ENCODE results near the gene NDOR1.
A peak's percentile ranks its signal among the peaks of the same experiment; 100 is the strongest.

Gene NDOR1

DNA sequence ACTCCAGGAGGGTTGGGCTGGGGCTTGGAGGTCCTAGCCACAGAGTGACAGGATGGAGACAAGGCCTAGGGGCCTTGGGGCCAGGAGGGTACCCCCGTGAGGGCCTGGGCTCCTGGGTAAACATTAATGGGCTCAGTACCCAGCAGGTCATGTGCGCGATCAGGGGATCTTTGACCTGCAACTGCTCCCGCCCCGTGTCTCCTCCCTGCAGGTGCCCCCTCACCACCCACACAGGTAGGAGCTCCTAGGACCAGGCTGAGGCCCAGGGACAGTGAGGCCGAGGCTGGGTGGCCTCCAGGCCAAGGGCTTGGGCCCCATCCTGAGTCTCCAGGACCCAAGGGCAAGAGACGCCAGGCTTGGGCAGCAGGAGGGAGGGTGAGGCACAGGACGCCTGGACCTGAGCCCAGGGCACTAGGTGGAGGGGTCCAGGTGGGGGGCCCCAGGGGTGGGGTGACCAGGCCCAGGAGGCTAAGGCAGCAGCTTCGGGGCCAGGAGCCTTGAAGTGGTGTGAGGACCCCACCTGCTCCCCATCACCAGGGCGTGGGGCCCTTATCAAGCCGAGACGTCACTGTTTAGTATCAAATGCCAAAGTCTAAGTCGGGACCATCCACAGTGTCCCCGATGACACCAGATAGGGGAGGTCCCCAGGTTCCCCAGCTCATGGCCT, 25.3 kb downstream of the NDOR1 start, which contains the start of gene SLC34A3:
SLC34A3 (plus strand) TSS at position 197 of the 667 bp plus-strand sequence. CDS start 802 bp downstream, outside the sequence.
- no peak within 1 kb of the TSS for H4K91ac ChIP-seq (ENCODE audit: low read depth, low read length, poor library complexity)
- H2AFZ ChIP-seq (ENCODE audit: low read length): peak within 1 kb of the TSS; percentile 32
- H3K4me2 ChIP-seq (ENCODE audit: insufficient read depth, low read length, poor library complexity, severe bottlenecking): peak within 1 kb of the TSS; percentile 18
- H3K4me3 ChIP-seq (ENCODE audit: low read length in 2 of 2): no peak within 1 kb of the TSS
- WGBS, 2 donors (ENCODE audit: extremely low coverage in 2 of 2, insufficient read length in 2 of 2, insufficient replicate concordance in 1 of 2): no CpG with 5 or more reads among the region's 14 CpGs
- no peak within 1 kb of the TSS for H3K23ac ChIP-seq (ENCODE audit: low read depth, low read length, poor library complexity)
- peak within 1 kb of the TSS; percentile 93 for H2AK5ac ChIP-seq (ENCODE audit: low read depth, low read length)
- no peaks in the 10 kb centered on the region for H3K36me3 ChIP-seq (replicated peaks in 1 of 2; ENCODE audit: control insufficient read depth in 2 of 2, insufficient read depth in 2 of 2, low read length in 2 of 2)
- peaks cover under 1% of the 10 kb centered on the region for H3K79me1 ChIP-seq (ENCODE audit: low read depth, low read length)
- no peak within 1 kb of the TSS for H3K14ac ChIP-seq (ENCODE audit: low read length)
- no peak within 1 kb of the TSS for H2BK12ac ChIP-seq (ENCODE audit: low read length)
- H3K27me3 ChIP-seq (ENCODE audit: control insufficient read depth in 3 of 3, insufficient read depth in 3 of 3, low read depth in 1 of 3, low read length in 3 of 3): peaks cover 0 to 7% (median 0%) of the 10 kb centered on the region in 3 experiments
- H3K27ac ChIP-seq (replicated peaks; ENCODE audit: low read length): no peak within 1 kb of the TSS
- no peak within 1 kb of the TSS for H2BK15ac ChIP-seq (ENCODE audit: low read length)
- no peaks in the 10 kb centered on the region for H3K9me3 ChIP-seq (replicated peaks in 1 of 2; ENCODE audit: control insufficient read depth in 2 of 2, insufficient read depth in 1 of 2, low read depth in 1 of 2, low read length in 2 of 2)
- peak within 1 kb of the TSS; percentile 64 for H3K18ac ChIP-seq (ENCODE audit: low read length)
- H2BK120ac ChIP-seq (ENCODE audit: low read depth, low read length): no peak within 1 kb of the TSS
- peak within 1 kb of the TSS; percentile 87 for H2BK5ac ChIP-seq (ENCODE audit: low read length)
- H3K4ac ChIP-seq (ENCODE audit: low read length): no peak within 1 kb of the TSS
- no peak for DNase-seq (ENCODE audit: low spot score)
- peak within 1 kb of the TSS; percentile 44 for H3K9ac ChIP-seq (ENCODE audit: low read depth, low read length, poor library complexity)
- H3K4me1 ChIP-seq (ENCODE audit: control insufficient read depth in 2 of 2, insufficient read depth in 1 of 2, low read depth in 1 of 2, low read length in 2 of 2): peaks cover 0 to 8% of the 10 kb centered on the region in 2 donors
- no peak within 1 kb of the TSS for H4K8ac ChIP-seq (ENCODE audit: low read depth, low read length)

DNA sequence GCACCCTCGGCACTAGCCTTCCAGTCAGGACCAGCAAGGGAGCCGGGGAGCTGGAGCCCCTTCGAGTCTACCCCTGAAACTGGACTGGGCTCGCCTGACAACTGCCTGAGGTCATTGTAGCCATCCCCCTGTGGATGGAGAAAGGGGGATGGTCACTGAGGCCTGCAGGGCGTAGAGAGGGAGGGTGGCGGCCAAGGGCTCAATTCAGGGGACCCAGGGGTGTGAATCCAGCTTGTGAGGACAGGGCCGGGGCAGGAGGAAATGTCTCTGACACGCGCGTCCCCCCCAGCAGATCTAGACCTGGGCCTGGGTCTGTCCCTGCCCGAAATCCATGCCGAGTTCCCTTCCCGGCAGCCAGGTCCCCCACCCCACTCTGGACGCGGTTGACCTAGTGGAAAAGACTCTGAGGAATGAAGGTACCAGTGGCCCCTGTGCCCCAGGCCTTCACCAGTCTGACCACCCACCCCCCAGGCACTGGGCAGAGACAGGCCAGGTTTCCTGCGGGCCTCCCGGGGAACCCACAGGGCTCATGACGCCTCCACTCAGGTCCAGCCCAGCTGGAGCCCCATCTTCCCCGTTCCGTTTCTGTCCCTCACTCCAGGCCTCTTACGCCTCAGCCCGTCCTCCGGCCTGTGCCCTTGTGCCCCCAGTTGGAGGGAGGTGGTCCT, 26.0 kb downstream of the NDOR1 start:
- no peak overlapping the region for H3K4me3 ChIP-seq (ENCODE audit: low read length in 2 of 2)
- H2BK12ac ChIP-seq (ENCODE audit: low read length): no peak overlapping the region
- no peak overlapping the region for H3K4ac ChIP-seq (ENCODE audit: low read length)
- H4K8ac ChIP-seq (ENCODE audit: low read depth, low read length): no peak overlapping the region
- H2BK120ac ChIP-seq (ENCODE audit: low read depth, low read length): no peak overlapping the region
- peaks cover 0 to 7% (median 0%) of the 10 kb centered on the region in 3 experiments for H3K27me3 ChIP-seq (ENCODE audit: control insufficient read depth in 3 of 3, insufficient read depth in 3 of 3, low read depth in 1 of 3, low read length in 3 of 3)
- H2AFZ ChIP-seq (ENCODE audit: low read length): no peak overlapping the region
- no peak overlapping the region for H2AK5ac ChIP-seq (ENCODE audit: low read depth, low read length)
- H2BK15ac ChIP-seq (ENCODE audit: low read length): no peak overlapping the region
- no peak for DNase-seq (ENCODE audit: low spot score)
- peaks cover 3 to 5% of the 10 kb centered on the region in 2 donors for H3K4me1 ChIP-seq (ENCODE audit: control insufficient read depth in 2 of 2, insufficient read depth in 1 of 2, low read depth in 1 of 2, low read length in 2 of 2)
- no peak overlapping the region for H3K18ac ChIP-seq (ENCODE audit: low read length)
- H3K79me1 ChIP-seq (ENCODE audit: low read depth, low read length): peaks cover 2% of the 10 kb centered on the region
- H3K27ac ChIP-seq (replicated peaks; ENCODE audit: low read length): no peak overlapping the region
- H3K4me2 ChIP-seq (ENCODE audit: insufficient read depth, low read length, poor library complexity, severe bottlenecking): no peak overlapping the region
- WGBS, 2 donors (ENCODE audit: extremely low coverage in 2 of 2, insufficient read length in 2 of 2, insufficient replicate concordance in 1 of 2): no CpG with 5 or more reads among the region's 23 CpGs
- no peak overlapping the region for H3K23ac ChIP-seq (ENCODE audit: low read depth, low read length, poor library complexity)
- no peak overlapping the region for H4K91ac ChIP-seq (ENCODE audit: low read depth, low read length, poor library complexity)
- no peaks in the 10 kb centered on the region for H3K36me3 ChIP-seq (replicated peaks in 1 of 2; ENCODE audit: control insufficient read depth in 2 of 2, insufficient read depth in 2 of 2, low read length in 2 of 2)
- H3K9ac ChIP-seq (ENCODE audit: low read depth, low read length, poor library complexity): no peak overlapping the region
- H3K14ac ChIP-seq (ENCODE audit: low read length): no peak overlapping the region
- no peak overlapping the region for H2BK5ac ChIP-seq (ENCODE audit: low read length)
- H3K9me3 ChIP-seq (replicated peaks in 1 of 2; ENCODE audit: control insufficient read depth in 2 of 2, insufficient read depth in 1 of 2, low read depth in 1 of 2, low read length in 2 of 2): no peaks in the 10 kb centered on the region

DNA sequence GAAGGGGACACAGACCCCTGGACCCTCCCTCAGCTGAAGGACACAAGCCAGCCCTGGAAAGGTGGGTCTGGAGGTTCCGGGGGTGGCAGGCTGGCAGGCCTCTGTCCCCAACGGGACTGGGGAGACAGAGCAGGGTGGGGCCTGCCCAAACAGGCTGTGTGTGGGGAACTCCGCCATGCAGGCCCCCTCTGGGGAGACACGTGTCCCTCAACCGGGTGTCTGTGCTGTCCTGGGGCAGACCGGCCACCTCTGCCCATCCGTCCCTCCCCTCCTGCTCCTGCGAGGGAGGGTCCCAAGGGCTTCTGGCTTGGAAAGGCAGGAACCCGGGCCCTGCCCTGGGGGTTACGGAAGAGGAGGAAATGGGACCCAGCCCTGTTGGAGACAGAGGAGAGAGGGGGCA, 26.6 kb downstream of the NDOR1 start:
- no peak overlapping the region for H4K8ac ChIP-seq (ENCODE audit: low read depth, low read length)
- H3K23ac ChIP-seq (ENCODE audit: low read depth, low read length, poor library complexity): no peak overlapping the region
- H3K4me1 ChIP-seq (ENCODE audit: control insufficient read depth in 2 of 2, insufficient read depth in 1 of 2, low read depth in 1 of 2, low read length in 2 of 2): peaks cover 8 to 9% of the 10 kb centered on the region in 2 donors
- no peak overlapping the region for H3K18ac ChIP-seq (ENCODE audit: low read length)
- H2AFZ ChIP-seq (ENCODE audit: low read length): no peak overlapping the region
- no peak overlapping the region for H2BK15ac ChIP-seq (ENCODE audit: low read length)
- no peak overlapping the region for H3K4me3 ChIP-seq (ENCODE audit: low read length in 2 of 2)
- no peaks in the 10 kb centered on the region for H3K9me3 ChIP-seq (replicated peaks in 1 of 2; ENCODE audit: control insufficient read depth in 2 of 2, insufficient read depth in 1 of 2, low read depth in 1 of 2, low read length in 2 of 2)
- H2BK5ac ChIP-seq (ENCODE audit: low read length): no peak overlapping the region
- H4K91ac ChIP-seq (ENCODE audit: low read depth, low read length, poor library complexity): no peak overlapping the region
- H3K14ac ChIP-seq (ENCODE audit: low read length): no peak overlapping the region
- peaks cover 2% of the 10 kb centered on the region for H3K79me1 ChIP-seq (ENCODE audit: low read depth, low read length)
- H3K4ac ChIP-seq (ENCODE audit: low read length): no peak overlapping the region
- H2BK12ac ChIP-seq (ENCODE audit: low read length): no peak overlapping the region
- H2BK120ac ChIP-seq (ENCODE audit: low read depth, low read length): no peak overlapping the region
- peak overlapping the region; percentile 34 for H3K9ac ChIP-seq (ENCODE audit: low read depth, low read length, poor library complexity)
- no peak overlapping the region for H3K4me2 ChIP-seq (ENCODE audit: insufficient read depth, low read length, poor library complexity, severe bottlenecking)
- H3K27me3 ChIP-seq (ENCODE audit: control insufficient read depth in 3 of 3, insufficient read depth in 3 of 3, low read depth in 1 of 3, low read length in 3 of 3): peaks cover 0 to 7% (median 0%) of the 10 kb centered on the region in 3 experiments
- no peaks in the 10 kb centered on the region for H3K36me3 ChIP-seq (replicated peaks in 1 of 2; ENCODE audit: control insufficient read depth in 2 of 2, insufficient read depth in 2 of 2, low read length in 2 of 2)
- no CpG with 5 or more reads among the region's 10 CpGs for WGBS, 2 donors (ENCODE audit: extremely low coverage in 2 of 2, insufficient read length in 2 of 2, insufficient replicate concordance in 1 of 2)
- H2AK5ac ChIP-seq (ENCODE audit: low read depth, low read length): no peak overlapping the region
- H3K27ac ChIP-seq (replicated peaks; ENCODE audit: low read length): no peak overlapping the region
- no peak for DNase-seq (ENCODE audit: low spot score)

DNA sequence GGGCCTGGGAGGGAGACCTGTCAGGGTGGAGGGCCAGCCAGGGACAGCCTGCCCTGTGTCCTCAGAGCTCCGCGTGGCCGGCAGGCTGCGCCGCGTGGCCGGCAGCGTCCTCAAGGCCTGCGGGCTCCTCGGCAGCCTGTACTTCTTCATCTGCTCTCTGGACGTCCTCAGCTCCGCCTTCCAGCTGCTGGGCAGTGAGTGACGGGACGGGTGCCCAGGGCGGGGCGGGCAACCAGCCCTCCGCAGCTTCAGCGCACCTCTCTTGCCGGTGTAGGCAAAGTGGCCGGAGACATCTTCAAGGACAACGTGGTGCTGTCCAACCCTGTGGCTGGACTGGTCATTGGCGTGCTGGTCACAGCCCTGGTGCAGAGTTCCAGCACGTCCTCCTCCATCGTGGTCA, 27.0 kb downstream of the NDOR1 start:
- whole genome bisulfite sequencing, 2 donors (ENCODE audit: extremely low coverage in 2 of 2, insufficient read length in 2 of 2, insufficient replicate concordance in 1 of 2): no CpG with 5 or more reads among the region's 24 CpGs
- H3K27ac ChIP-seq (replicated peaks; ENCODE audit: low read length): no peak overlapping the region
- no peak overlapping the region for H3K18ac ChIP-seq (ENCODE audit: low read length)
- no peak overlapping the region for H2BK12ac ChIP-seq (ENCODE audit: low read length)
- no peak overlapping the region for H3K4ac ChIP-seq (ENCODE audit: low read length)
- H3K79me1 ChIP-seq (ENCODE audit: low read depth, low read length): peaks cover 2% of the 10 kb centered on the region
- H4K8ac ChIP-seq (ENCODE audit: low read depth, low read length): no peak overlapping the region
- H3K4me1 ChIP-seq (ENCODE audit: control insufficient read depth in 2 of 2, insufficient read depth in 1 of 2, low read depth in 1 of 2, low read length in 2 of 2): peaks cover 10 to 12% of the 10 kb centered on the region in 2 donors
- H2BK15ac ChIP-seq (ENCODE audit: low read length): no peak overlapping the region
- DNase-seq (ENCODE audit: low spot score): no peak
- no peak overlapping the region for H3K4me3 ChIP-seq (ENCODE audit: low read length in 2 of 2)
- H3K27me3 ChIP-seq (ENCODE audit: control insufficient read depth in 3 of 3, insufficient read depth in 3 of 3, low read depth in 1 of 3, low read length in 3 of 3): peaks cover 0 to 7% (median 0%) of the 10 kb centered on the region in 3 experiments
- H3K23ac ChIP-seq (ENCODE audit: low read depth, low read length, poor library complexity): no peak overlapping the region
- H2BK120ac ChIP-seq (ENCODE audit: low read depth, low read length): no peak overlapping the region
- H3K14ac ChIP-seq (ENCODE audit: low read length): no peak overlapping the region
- no peaks in the 10 kb centered on the region for H3K9me3 ChIP-seq (replicated peaks in 1 of 2; ENCODE audit: control insufficient read depth in 2 of 2, insufficient read depth in 1 of 2, low read depth in 1 of 2, low read length in 2 of 2)
- no peak overlapping the region for H3K4me2 ChIP-seq (ENCODE audit: insufficient read depth, low read length, poor library complexity, severe bottlenecking)
- no peak overlapping the region for H2AFZ ChIP-seq (ENCODE audit: low read length)
- H2AK5ac ChIP-seq (ENCODE audit: low read depth, low read length): no peak overlapping the region
- no peak overlapping the region for H4K91ac ChIP-seq (ENCODE audit: low read depth, low read length, poor library complexity)
- no peak overlapping the region for H3K9ac ChIP-seq (ENCODE audit: low read depth, low read length, poor library complexity)
- H2BK5ac ChIP-seq (ENCODE audit: low read length): no peak overlapping the region
- no peaks in the 10 kb centered on the region for H3K36me3 ChIP-seq (replicated peaks in 1 of 2; ENCODE audit: control insufficient read depth in 2 of 2, insufficient read depth in 2 of 2, low read length in 2 of 2)

Data from neuronal stem cell (in vitro differentiated cells).